Gastroesophageal sphincter (tissue), 2 donors: ENCODE data around the gene NEO1.

Experiments used
- EP300 ChIP-seq: sonication (generic); formaldehyde crosslinking; IDR thresholded peaks from one replicate; pipeline ENCODE4 v1.6.1; 2017; ENCODE audit warnings: antibody characterized with exemption, mild to moderate bottlenecking
- POLR2A ChIP-seq, 2 donors: fragments of 450-650 bp; IDR thresholded peaks; one replicate each; pipeline ENCODE4 v1.6.1; 2017; ENCODE audit warnings: antibody characterized with exemption in 2 of 2, mild to moderate bottlenecking in 2 of 2, moderate library complexity in 1 of 2

DNA sequence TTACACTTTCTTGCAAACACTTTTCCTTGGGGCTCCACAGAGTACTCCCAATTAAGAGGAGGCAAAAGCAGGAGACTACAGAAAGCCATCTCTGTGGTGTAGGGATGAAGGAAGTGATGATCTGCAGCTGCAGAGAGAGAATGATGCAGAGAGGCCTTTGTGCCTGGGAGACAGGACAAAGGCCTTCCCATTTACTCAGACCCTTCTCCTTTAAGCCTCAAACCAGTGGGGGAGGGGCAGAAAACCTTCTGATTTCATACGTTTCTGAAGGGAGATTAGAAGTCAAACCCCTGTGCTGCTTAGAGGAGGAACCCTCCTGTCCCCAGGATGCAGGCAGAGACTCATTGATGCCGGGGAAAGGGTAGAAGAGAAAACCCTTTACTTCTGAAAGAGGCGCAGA is 130.8 kb downstream of the NEO1 start:
- no peak for TF ChIP-seq POLR2A (IDR thresholded peaks at IDR 0.05)
- no peak for TF ChIP-seq EP300
